Activated T-helper 17 cell treated with anti-CD3 and anti-CD28 coated beads, Interleukin-2, amount 50 U/mL, for 72 hours (primary cell): ENCODE data around the gene ABCA9. TPM values are rescaled to one million over a fixed set of nuclear protein-coding genes. Genes with fewer than 3 reads are reported as not detected.

Experiments
- ATAC-seq: fragments of 150-1000 bp; cut with Tn5 transposase; replicated peaks from 2 replicates; pipeline ENCODE4 v1.10.0; 2021; ENCODE audit warnings: mild to moderate bottlenecking, moderate library complexity
- H3K27ac Mint-ChIP-seq: one replicate; pipeline ENCODE4 v1.8.0; 2022; ENCODE audit warnings: mixed read lengths
- H3K27me3 Mint-ChIP-seq: one replicate; pipeline ENCODE4 v1.8.0; 2022; ENCODE audit warnings: mixed read lengths
- H3K36me3 Mint-ChIP-seq: one replicate; pipeline ENCODE4 v1.8.0; 2022; ENCODE audit warnings: low read depth, mild to moderate bottlenecking, mixed read lengths
- H3K4me1 Mint-ChIP-seq: one replicate; pipeline ENCODE4 v1.8.0; 2022; ENCODE audit warnings: mixed read lengths
- H3K4me3 Mint-ChIP-seq: one replicate; pipeline ENCODE4 v1.8.0; 2022; ENCODE audit warnings: mild to moderate bottlenecking, mixed read lengths
- H3K9me3 Mint-ChIP-seq: one replicate; pipeline ENCODE4 v1.8.0; 2022; ENCODE audit warnings: mixed read lengths
- total RNA-seq, 2 donors: library from RNA; stranded (reverse); gene quantifications; one replicate each; pipeline ENCODE4 v1.2.3, GENCODE V29; 2022

Gene ABCA9
- total RNA-seq, 2 donors from 2014 or later = 0.58 TPM; not detected in 1

GRCh38 chr17:69059458-69060175 lies 1.1 kb downstream of the ABCA9 start:
- H3K27ac Mint-ChIP-seq = no peak overlapping the region
- no peak for ATAC-seq
- peaks cover 5% of the 10 kb centered on the region for H3K27me3 Mint-ChIP-seq
- H3K9me3 Mint-ChIP-seq = peaks cover 24% of the 10 kb centered on the region
- no peaks in the 10 kb centered on the region for H3K36me3 Mint-ChIP-seq
- H3K4me1 Mint-ChIP-seq = peaks cover 4% of the 10 kb centered on the region
- no peak overlapping the region for H3K4me3 Mint-ChIP-seq

DNA sequence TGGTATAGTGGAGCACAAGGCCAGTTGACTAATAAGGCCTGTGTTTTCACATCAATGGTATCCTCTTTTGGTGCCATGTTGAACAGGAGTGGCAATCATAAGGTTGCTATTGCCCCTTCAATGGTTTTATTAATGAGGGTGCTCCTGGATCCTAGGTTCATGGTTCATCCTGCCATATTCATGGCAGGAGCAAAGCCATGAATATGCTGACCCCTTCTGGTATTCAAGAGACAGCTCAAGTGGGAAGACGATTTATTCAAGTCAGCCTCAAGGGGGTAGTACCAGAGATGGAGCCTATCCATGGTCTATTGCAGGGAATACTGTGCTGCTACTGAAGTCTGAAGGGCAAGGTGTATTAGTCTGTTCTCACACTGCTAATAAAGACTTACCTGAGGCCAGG lies 2.6 kb downstream of the ABCA9 start:
- Mint-ChIP-seq H3K27me3 (peaks cover 5% of the 10 kb centered on the region), H3K9me3 (peaks cover 24% of the 10 kb centered on the region), H3K4me1 (peaks cover 4% of the 10 kb centered on the region), H3K36me3 (no peaks in the 10 kb centered on the region), H3K27ac (no peak overlapping the region), H3K4me3 (no peak overlapping the region)
- ATAC-seq = no peak

- ATAC-seq = no peak
- Mint-ChIP-seq H3K4me3 (no peak overlapping the region), H3K4me1 (peaks cover 4% of the 10 kb centered on the region), H3K27ac (no peak overlapping the region), H3K36me3 (no peaks in the 10 kb centered on the region), H3K9me3 (peaks cover 24% of the 10 kb centered on the region), H3K27me3 (peaks cover 5% of the 10 kb centered on the region)
These were observed 3.4 kb downstream of the ABCA9 start for GRCh38 chr17:69057280-69057679.

- Mint-ChIP-seq H3K36me3 (no peaks in the 10 kb centered on the region), H3K4me1 (peaks cover 4% of the 10 kb centered on the region), H3K27ac (no peak overlapping the region), H3K27me3 (peaks cover 5% of the 10 kb centered on the region), H3K4me3 (no peak overlapping the region), H3K9me3 (peaks cover 24% of the 10 kb centered on the region)
- ATAC-seq = no peak
These were observed 4.4 kb downstream of the ABCA9 start for GRCh38 chr17:69056179-69056823.

DNA sequence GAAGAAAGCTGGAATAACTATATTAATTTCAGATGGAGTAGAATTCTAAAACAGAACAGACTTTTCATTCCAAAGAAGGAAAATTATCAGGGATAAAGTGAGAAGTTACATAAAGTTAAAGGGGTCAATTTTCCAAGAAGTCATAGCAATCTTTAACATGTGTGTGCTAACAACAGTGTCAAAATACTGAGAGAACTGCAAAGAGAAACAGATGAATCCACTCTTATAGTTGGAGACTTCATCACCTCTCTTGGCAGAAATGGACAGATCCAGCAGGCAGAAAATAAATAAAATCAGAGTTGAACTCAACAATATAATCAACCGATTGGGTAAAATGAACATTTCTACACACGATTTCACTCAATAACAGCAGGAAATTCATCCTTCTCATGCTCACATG lies 5.4 kb downstream of the ABCA9 start:
- no peak overlapping the region for H3K27ac Mint-ChIP-seq

GRCh38 chr17:69050999-69051775 lies 9.5 kb downstream of the ABCA9 start:
- Mint-ChIP-seq H3K27me3 (no peaks in the 10 kb centered on the region), H3K27ac (no peak overlapping the region), H3K36me3 (no peaks in the 10 kb centered on the region), H3K9me3 (peaks cover 10% of the 10 kb centered on the region), H3K4me3 (no peak overlapping the region), H3K4me1 (peaks cover 10% of the 10 kb centered on the region)
- ATAC-seq = no peak

More for the DNA sequence above, 5.4 kb downstream of the ABCA9 start:
- H3K27me3 Mint-ChIP-seq = peaks cover 5% of the 10 kb centered on the region
- no peaks in the 10 kb centered on the region for H3K36me3 Mint-ChIP-seq
- peaks cover 24% of the 10 kb centered on the region for H3K9me3 Mint-ChIP-seq
- peaks cover 4% of the 10 kb centered on the region for H3K4me1 Mint-ChIP-seq
- no peak overlapping the region for H3K4me3 Mint-ChIP-seq
- ATAC-seq = no peak

- Mint-ChIP-seq H3K9me3 (no peaks in the 10 kb centered on the region), H3K4me3 (no peak overlapping the region), H3K27me3 (no peaks in the 10 kb centered on the region), H3K4me1 (peaks cover 10% of the 10 kb centered on the region), H3K27ac (no peak overlapping the region), H3K36me3 (no peaks in the 10 kb centered on the region)
- peak; percentile 12 for ATAC-seq
These were observed 12.1 kb downstream of the ABCA9 start for GRCh38 chr17:69048634-69049033.

- H3K27ac Mint-ChIP-seq = no peak overlapping the region
- H3K36me3 Mint-ChIP-seq = no peaks in the 10 kb centered on the region
- no peaks in the 10 kb centered on the region for H3K9me3 Mint-ChIP-seq
- H3K27me3 Mint-ChIP-seq = no peaks in the 10 kb centered on the region
- H3K4me1 Mint-ChIP-seq = peaks cover 10% of the 10 kb centered on the region
- ATAC-seq = no peak
- no peak overlapping the region for H3K4me3 Mint-ChIP-seq
These were observed 13.1 kb downstream of the ABCA9 start for GRCh38 chr17:69047368-69048263.

GRCh38 chr17:69046121-69046807 lies 14.5 kb downstream of the ABCA9 start:
- H3K36me3 Mint-ChIP-seq = no peaks in the 10 kb centered on the region
- H3K4me1 Mint-ChIP-seq = peaks cover 10% of the 10 kb centered on the region
- H3K4me3 Mint-ChIP-seq = no peak overlapping the region
- no peak for ATAC-seq
- H3K27me3 Mint-ChIP-seq = no peaks in the 10 kb centered on the region
- no peaks in the 10 kb centered on the region for H3K9me3 Mint-ChIP-seq
- H3K27ac Mint-ChIP-seq = no peak overlapping the region

GRCh38 chr17:69045646-69046045 lies 15.1 kb downstream of the ABCA9 start:
- Mint-ChIP-seq H3K27ac (no peak overlapping the region), H3K27me3 (no peaks in the 10 kb centered on the region), H3K36me3 (no peaks in the 10 kb centered on the region), H3K4me3 (no peak overlapping the region), H3K9me3 (no peaks in the 10 kb centered on the region), H3K4me1 (peaks cover 10% of the 10 kb centered on the region)
- peak; percentile 16 for ATAC-seq

GRCh38 chr17:69044371-69044770 lies 16.4 kb downstream of the ABCA9 start:
- no peak for ATAC-seq
- Mint-ChIP-seq H3K9me3 (no peaks in the 10 kb centered on the region), H3K4me3 (no peak overlapping the region), H3K27ac (no peak overlapping the region), H3K36me3 (no peaks in the 10 kb centered on the region), H3K27me3 (no peaks in the 10 kb centered on the region), H3K4me1 (peaks cover 9% of the 10 kb centered on the region)

- Mint-ChIP-seq H3K9me3 (no peaks in the 10 kb centered on the region), H3K27me3 (no peaks in the 10 kb centered on the region), H3K4me3 (no peak overlapping the region), H3K27ac (no peak overlapping the region), H3K4me1 (peaks cover 5% of the 10 kb centered on the region), H3K36me3 (no peaks in the 10 kb centered on the region)
- ATAC-seq = no peak
These were observed 17.5 kb downstream of the ABCA9 start for GRCh38 chr17:69043098-69043734.

DNA sequence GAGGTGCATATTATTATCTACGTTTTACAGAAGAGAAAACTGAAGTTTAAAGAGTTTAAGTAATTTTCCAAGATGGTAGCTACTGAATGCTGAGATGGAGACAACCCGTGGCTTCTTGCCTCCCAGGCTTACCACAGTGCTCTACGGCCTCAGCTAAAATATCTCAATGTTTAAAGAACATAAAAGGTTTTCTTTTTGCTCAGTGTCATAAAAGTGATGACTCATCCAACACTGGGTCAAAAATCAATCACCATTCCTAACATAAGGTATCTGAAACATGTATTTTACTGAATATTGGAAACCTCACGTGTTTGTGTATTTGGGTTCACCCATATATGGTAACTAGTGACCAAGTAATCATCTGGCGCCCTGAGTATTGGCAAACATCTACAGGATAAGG lies 18.4 kb downstream of the ABCA9 start:
- H3K4me3 Mint-ChIP-seq = no peak overlapping the region
- H3K27ac Mint-ChIP-seq = no peak overlapping the region
- peak; percentile 12 for ATAC-seq
- no peaks in the 10 kb centered on the region for H3K4me1 Mint-ChIP-seq
- no peaks in the 10 kb centered on the region for H3K36me3 Mint-ChIP-seq
- H3K27me3 Mint-ChIP-seq = peaks cover under 1% of the 10 kb centered on the region
- H3K9me3 Mint-ChIP-seq = peaks cover under 1% of the 10 kb centered on the region
